HCT116 (cell line): Measurements from ENCODE around the gene FAR2. TPM values are rescaled to one million over a fixed set of nuclear protein-coding genes. Genes with fewer than 3 reads are reported as not detected.

Experiments used
- ATAC-seq: fragments of 200-7000 bp; cut with Tn5 transposase; 2 replicates; pipeline ENCODE4 v1.9.1; 2020; ENCODE audit warnings: mild to moderate bottlenecking, moderate library complexity
- BruUV-seq: library from RNA; stranded (reverse); fragments of 400-500 nt; replicated peaks from 2 replicates; lab custom pipeline; 2021; lab: Mats Ljungman, UMichigan
- CTCF ChIA-PET: fragments of 300-600 bp; sonication (Branson Sonifier 250); formaldehyde crosslinking; loops from one replicate; lab custom pipeline; 2021; ENCODE audit warnings: antibody characterized with exemption; lab: Charles Lee
- POLR2A ChIA-PET: fragments of 300-600, 350-600 bp; sonication (Branson Sonifier 250); formaldehyde crosslinking; loops from one replicate; lab custom pipeline; 2021; ENCODE audit warnings: antibody characterized with exemption; lab: Charles Lee
- RAD21 ChIA-PET, 2 experiments: fragments of 300-600 bp; sonication (Branson Sonifier 250); formaldehyde crosslinking; loops; one replicate each; lab custom pipeline; 2023; ENCODE audit warnings: low total read pairs in 2 of 2; ENCODE audit not compliant: uncharacterized antibody in 2 of 2, unreplicated experiment in 2 of 2, low non-redundant PET in 1 of 2; lab: Charles Lee
- DNase-seq: peaks from one replicate; pipeline ENCODE4 v3.0.0-alpha.2; 2010; ENCODE audit warnings: low read depth, low spot score
- H2AFZ ChIP-seq: fragments of 200-600 bp; shearing (Covaris generic), sonication (generic); 2 replicates; pipeline ENCODE4 v1.6.1; 2017; ENCODE audit warnings: low read depth, mixed run types, mixed read lengths, antibody characterized with exemption, low read length; ENCODE audit not compliant: poor library complexity, severe bottlenecking
- H3K27ac ChIP-seq: 2 replicates; pipeline ENCODE4 v1.5.1; 2012; ENCODE audit warnings: low read depth, low read length
- H3K27me3 ChIP-seq: fragments of 200-600 bp; sonication (generic); 2 replicates; pipeline ENCODE4 v1.6.1; 2016; ENCODE audit warnings: mixed run types, low read length, mixed read lengths; ENCODE audit not compliant: insufficient read depth
- H3K36me3 ChIP-seq, 2 experiments: fragments of 200-500 bp in 1 of 2; fragments of 200-600 bp in 1 of 2; sonication (Bioruptor generic) in 1 of 2; sonication (generic) in 1 of 2; 2 replicates each; pipeline versions ENCODE4 v1.5.1 to v1.6.1; 2014 to 2016; ENCODE audit warnings: low read length in 2 of 2, inconsistent platforms in 1 of 2, mixed read lengths in 1 of 2, mixed run types in 1 of 2; ENCODE audit not compliant: insufficient read depth in 2 of 2, control insufficient read depth in 1 of 2
- H3K4me1 ChIP-seq, 2 experiments: fragments of 200-600 bp in 1 of 2; sonication (generic) in 1 of 2; 2 replicates each; pipeline versions ENCODE4 v1.5.1 to v1.6.1; 2012 to 2017; ENCODE audit warnings: low read length in 2 of 2, inconsistent platforms in 1 of 2, mild to moderate bottlenecking in 1 of 2, mixed read lengths in 1 of 2, mixed run types in 1 of 2, moderate library complexity in 1 of 2; ENCODE audit not compliant: insufficient read depth in 2 of 2, control insufficient read depth in 1 of 2
- H3K4me2 ChIP-seq: fragments of 200-600 bp; sonication (generic); 2 replicates; pipeline ENCODE4 v1.6.1; 2017; ENCODE audit warnings: mixed run types, low read length, mixed read lengths
- H3K4me3 ChIP-seq, 2 experiments: fragments of 200-600 bp in 1 of 2; sonication (generic) in 1 of 2; replicated peaks in 1 of 2; 2 replicates each; pipeline ENCODE4 v1.5.1; 2011 to 2016; ENCODE audit warnings: low read length in 2 of 2, control low read depth in 1 of 2, low read depth in 1 of 2, mild to moderate bottlenecking in 1 of 2, mixed read lengths in 1 of 2, mixed run types in 1 of 2
- H3K79me2 ChIP-seq: fragments of 200-600 bp; sonication (generic); 2 replicates; pipeline ENCODE4 v1.6.1; 2017; ENCODE audit warnings: mild to moderate bottlenecking, mixed run types, low read length, moderate library complexity, mixed read lengths; ENCODE audit not compliant: insufficient read depth
- H3K9ac ChIP-seq: fragments of 200-600 bp; sonication (generic); 2 replicates; pipeline ENCODE4 v1.6.1; 2016; ENCODE audit warnings: low read length, mixed read lengths
- H3K9me2 ChIP-seq: fragments of 200-600 bp; sonication (generic), shearing (Covaris generic); 2 replicates; pipeline ENCODE4 v1.6.1; 2017; ENCODE audit warnings: mixed run types, mild to moderate bottlenecking, moderate library complexity; ENCODE audit not compliant: insufficient read depth
- H3K9me3 ChIP-seq, 2 experiments: fragments of 200-500 bp in 1 of 2; fragments of 200-600 bp in 1 of 2; sonication (Bioruptor generic) in 1 of 2; sonication (generic) in 1 of 2; 2 replicates each; pipeline ENCODE4 v1.6.1; 2014 to 2017; ENCODE audit warnings: low read length in 2 of 2, mixed read lengths in 2 of 2, inconsistent platforms in 1 of 2, low read depth in 1 of 2, mild to moderate bottlenecking in 1 of 2, mixed run types in 1 of 2, moderate library complexity in 1 of 2; ENCODE audit not compliant: control insufficient read depth in 1 of 2, insufficient read depth in 1 of 2
- H4K20me1 ChIP-seq: fragments of 200-600 bp; sonication (generic), shearing (Covaris generic); 2 replicates; pipeline ENCODE4 v1.6.1; 2017; ENCODE audit warnings: mixed run types, mild to moderate bottlenecking, moderate library complexity; ENCODE audit not compliant: insufficient read depth
- ATF3 ChIP-seq: IDR thresholded peaks from 2 replicates; pipeline ENCODE4 v1.6.1; 2012
- CBX3 ChIP-seq: IDR thresholded peaks from 2 replicates; pipeline ENCODE4 v1.6.1; 2012; ENCODE audit warnings: low read depth
- CTCF ChIP-seq, 3 experiments: fragments of 200-600 bp in 1 of 3; sonication (generic) in 1 of 3; IDR thresholded peaks in 2 of 3; conservative IDR thresholded peaks in 1 of 3; 2 replicates each; pipeline ENCODE4 v1.5.1; 2012 to 2017; ENCODE audit warnings: low read depth in 2 of 3, low read length in 2 of 3, antibody characterized with exemption in 1 of 3, borderline replicate concordance in 1 of 3, control low read depth in 1 of 3, mild to moderate bottlenecking in 1 of 3, mixed read lengths in 1 of 3, mixed run types in 1 of 3, moderate library complexity in 1 of 3; ENCODE audit not compliant: insufficient read depth in 1 of 3
- EZH2 ChIP-seq: fragments of 200-600 bp; sonication (generic); IDR thresholded peaks from 2 replicates; pipeline ENCODE4 v1.6.1; 2017; ENCODE audit warnings: antibody characterized with exemption, mixed run types
- JUND ChIP-seq: IDR thresholded peaks from 2 replicates; pipeline ENCODE4 v1.6.1; 2012
- MAX ChIP-seq: IDR thresholded peaks from 2 replicates; pipeline ENCODE4 v1.6.1; 2012
- POLR2AphosphoS5 ChIP-seq: IDR thresholded peaks from 2 replicates; pipeline ENCODE4 v1.6.1; 2011; ENCODE audit warnings: mild to moderate bottlenecking, low read depth, low read length, moderate library complexity
- REST ChIP-seq: IDR thresholded peaks from 2 replicates; pipeline ENCODE4 v1.6.1; 2012; ENCODE audit warnings: low read depth
- SRF ChIP-seq: IDR thresholded peaks from 2 replicates; pipeline ENCODE4 v1.6.1; 2012; ENCODE audit warnings: low read depth
- intact Hi-C: fragments of 100-400 bp; cut with micrococcal nuclease; formaldehyde crosslinking; loops from 2 replicates; pipeline ENCODE4 v1.10.0; 2022
- total RNA-seq: library from RNA; stranded (reverse); gene quantifications from one replicate; pipeline ENCODE4 v1.2.1, GENCODE V29; 2021; ENCODE audit not compliant: unreplicated experiment

Gene FAR2
- total RNA-seq, 1 experiment from 2014 or later, result 9.7 TPM

- TF ChIP-seq CTCF (IDR thresholded peaks at IDR 0.05 in 2 of 3, conservative IDR thresholded peaks at IDR 0.05 in 1 of 3; ENCODE audit: borderline replicate concordance in 1 of 3, insufficient read depth in 1 of 3, low read depth in 2 of 3, low read length in 2 of 3) (no peak), CBX3 (no peak), REST (no peak), JUND (no peak), EZH2 (no peak), MAX (no peak), ATF3 (no peak), SRF (no peak), POLR2AphosphoS5 (no peak)
- Histone ChIP-seq H3K79me2 (no peaks in the 10 kb centered on the region), H3K4me1 (no peaks in the 10 kb centered on the region), H3K4me3 (no peak overlapping the region), H3K27ac (no peak overlapping the region), H3K9me2 (no peaks in the 10 kb centered on the region), H3K4me2 (no peak overlapping the region), H3K36me3 (no peaks in the 10 kb centered on the region), H3K27me3 (no peaks in the 10 kb centered on the region), H3K9ac (no peak overlapping the region), H4K20me1 (no peaks in the 10 kb centered on the region), H2AFZ (no peak overlapping the region), H3K9me3 (no peaks in the 10 kb centered on the region)
- ChIA-PET RAD21 (no interaction called here), POLR2A (no interaction called here), CTCF (no interaction called here)
- intact Hi-C loops, result no loop called here
- BruUV-seq, result no TSS peak
- no peak for ATAC-seq
- no peak for DNase-seq
Measured at GRCh38 chr12:29229158-29229505, 80.1 kb downstream of the FAR2 start.
